DND-41 (cell line): ENCODE measurements around the gene ZSCAN22.

Experiments
- ATAC-seq: fragments of 200-7000 bp; cut with Tn5 transposase; 3 replicates; pipeline ENCODE4 v1.9.1; 2021; ENCODE audit warnings: low read depth; ENCODE audit not compliant: insufficient read depth
- DNase-seq: peaks from one replicate; pipeline ENCODE4 v3.0.0-alpha.2; 2020
- H2AFZ ChIP-seq: 2 replicates; pipeline ENCODE4 v1.6.0; 2012; ENCODE audit warnings: low read depth, low read length
- H3K27ac ChIP-seq: 2 replicates; pipeline ENCODE4 v1.5.1; 2012; ENCODE audit warnings: low read length, inconsistent platforms
- H3K27me3 ChIP-seq: fragments of 200-600 bp; sonication (generic); 2 replicates; pipeline ENCODE4 v1.6.0; 2012; ENCODE audit warnings: low read length, mild to moderate bottlenecking, inconsistent platforms; ENCODE audit not compliant: insufficient read depth, poor library complexity
- H3K36me3 ChIP-seq: 2 replicates; pipeline ENCODE4 v1.5.1; 2012; ENCODE audit warnings: low read length, inconsistent platforms; ENCODE audit not compliant: insufficient read depth
- H3K4me1 ChIP-seq: 2 replicates; pipeline ENCODE4 v1.5.1; 2012; ENCODE audit warnings: mild to moderate bottlenecking, low read length; ENCODE audit not compliant: insufficient read depth
- H3K4me2 ChIP-seq: 2 replicates; pipeline ENCODE4 v1.6.0; 2012; ENCODE audit warnings: mild to moderate bottlenecking, moderate library complexity, low read length, inconsistent platforms; ENCODE audit not compliant: insufficient read depth
- H3K4me3 ChIP-seq, 2 experiments: fragments of 200-600 bp in 1 of 2; shearing (Covaris generic) in 1 of 2; 2 replicates each; pipeline ENCODE4 v1.5.1; 2012 to 2016; ENCODE audit warnings: inconsistent platforms in 2 of 2, low read length in 2 of 2, mild to moderate bottlenecking in 2 of 2, low read depth in 1 of 2, moderate library complexity in 1 of 2
- H3K79me2 ChIP-seq: 2 replicates; pipeline ENCODE4 v1.6.0; 2012; ENCODE audit warnings: low read length, inconsistent platforms; ENCODE audit not compliant: insufficient read depth
- H3K9ac ChIP-seq: 2 replicates; pipeline ENCODE4 v1.6.0; 2012; ENCODE audit warnings: low read depth, mild to moderate bottlenecking, inconsistent platforms, low read length, moderate library complexity
- H3K9me3 ChIP-seq: 2 replicates; pipeline ENCODE4 v1.5.1; 2012; ENCODE audit warnings: low read length, moderate library complexity, mild to moderate bottlenecking, inconsistent platforms; ENCODE audit not compliant: insufficient read depth, severe bottlenecking
- H4K20me1 ChIP-seq: 2 replicates; pipeline ENCODE4 v1.6.0; 2012; ENCODE audit warnings: low read length; ENCODE audit not compliant: insufficient read depth
- CTCF ChIP-seq: IDR thresholded peaks from 2 replicates; pipeline ENCODE4 v1.5.1; 2012; ENCODE audit warnings: borderline replicate concordance, low read length, moderate library complexity, mild to moderate bottlenecking; ENCODE audit not compliant: poor library complexity, severe bottlenecking; ENCODE audit errors: extremely low read depth
- EZH2 ChIP-seq: IDR thresholded peaks from 3 replicates; pipeline ENCODE4 v1.6.1; 2012; ENCODE audit warnings: borderline replicate concordance, low read depth, mild to moderate bottlenecking, moderate library complexity, low read length, inconsistent platforms; ENCODE audit not compliant: severe bottlenecking

The ZSCAN22 gene

DNA sequence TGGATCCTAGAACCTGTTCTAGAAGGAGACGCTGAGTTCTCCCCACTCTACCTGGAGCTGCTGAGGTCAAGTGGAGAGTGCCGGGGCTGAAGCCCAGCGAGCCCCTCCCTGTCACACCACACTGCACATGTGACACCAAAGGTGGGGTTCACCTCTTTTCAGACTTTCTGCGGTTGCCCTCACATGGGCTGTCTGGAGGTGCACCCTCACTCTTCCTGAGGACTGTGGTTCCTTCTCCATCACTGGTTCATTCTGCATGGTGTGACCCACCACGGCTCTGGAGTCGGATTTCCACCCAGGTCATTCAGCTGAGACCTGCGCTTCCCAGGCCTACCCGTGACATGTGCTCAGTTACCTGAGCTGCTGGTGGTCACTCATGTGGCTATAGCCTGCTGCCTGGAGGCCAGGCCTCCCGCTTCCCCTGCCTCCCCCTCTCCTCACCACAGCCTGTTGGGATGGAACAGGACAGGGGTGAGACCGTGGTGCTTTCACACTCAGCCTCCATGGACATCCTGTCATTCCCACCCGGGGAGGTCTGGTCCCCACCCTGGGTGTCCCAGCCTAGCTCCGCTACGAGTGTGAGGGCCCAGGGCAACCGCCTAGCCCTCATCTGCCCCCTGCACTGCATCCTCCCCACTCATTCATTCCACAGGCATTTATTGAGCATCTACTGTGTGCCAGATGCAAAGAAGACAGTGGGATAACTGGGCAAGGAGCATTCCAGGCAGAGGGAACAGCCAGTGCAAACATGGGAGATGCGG is 27.1 kb downstream of the ZSCAN22 start:
- no peaks in the 10 kb centered on the region for H3K27me3 ChIP-seq
- no peak overlapping the region for H3K9ac ChIP-seq
- peaks cover 23% of the 10 kb centered on the region for H3K36me3 ChIP-seq
- H2AFZ ChIP-seq, result no peak overlapping the region
- H3K79me2 ChIP-seq, result peaks cover 9% of the 10 kb centered on the region
- DNase-seq, result no peak
- no peaks in the 10 kb centered on the region for H3K9me3 ChIP-seq
- no peak overlapping the region for H3K4me2 ChIP-seq
- no peak for TF ChIP-seq EZH2
- no peak for TF ChIP-seq CTCF
- ATAC-seq, result no peak
- no peak overlapping the region for H3K27ac ChIP-seq
- peaks cover 10% of the 10 kb centered on the region for H4K20me1 ChIP-seq
- H3K4me1 ChIP-seq, result peaks cover 9% of the 10 kb centered on the region
- H3K4me3 ChIP-seq, result no peak overlapping the region

- no peak overlapping the region for H3K4me3 ChIP-seq
- no peak for DNase-seq
- peaks cover 10% of the 10 kb centered on the region for H4K20me1 ChIP-seq
- no peak overlapping the region for H3K9ac ChIP-seq
- ATAC-seq, result no peak
- H3K79me2 ChIP-seq, result peaks cover 4% of the 10 kb centered on the region; the same call in 1 of the 2 replicates
- no peak overlapping the region for H3K4me2 ChIP-seq
- H3K9me3 ChIP-seq, result no peaks in the 10 kb centered on the region
- no peak overlapping the region for H2AFZ ChIP-seq
- H3K4me1 ChIP-seq, result peaks cover 2% of the 10 kb centered on the region; the same call in 1 of the 2 replicates
- TF ChIP-seq EZH2 (no peak), CTCF (no peak)
- no peaks in the 10 kb centered on the region for H3K27me3 ChIP-seq
- H3K27ac ChIP-seq, result no peak overlapping the region
- H3K36me3 ChIP-seq, result peaks cover 23% of the 10 kb centered on the region
Measured at GRCh38 chr19:58354478-58355030, 27.8 kb downstream of the ZSCAN22 start.

GRCh38 chr19:58355215-58355796 is 28.5 kb downstream of the ZSCAN22 start:
- TF ChIP-seq CTCF, result no peak
- TF ChIP-seq EZH2, result no peak
- Histone ChIP-seq H3K79me2 (no peaks in the 10 kb centered on the region), H3K4me2 (no peak overlapping the region), H3K9me3 (no peaks in the 10 kb centered on the region), H3K9ac (no peak overlapping the region), H4K20me1 (peaks cover 10% of the 10 kb centered on the region), H3K36me3 (peaks cover 20% of the 10 kb centered on the region), H3K27ac (no peak overlapping the region), H3K27me3 (no peaks in the 10 kb centered on the region), H2AFZ (no peak overlapping the region), H3K4me3 (no peak overlapping the region), H3K4me1 (no peaks in the 10 kb centered on the region)
- ATAC-seq, result no peak
- DNase-seq, result no peak
